VCaP (cell line): ENCODE measurements around the gene UBE2G1.
A peak's percentile ranks its signal among the peaks of the same experiment; 100 is the strongest.

ENCODE experiments used
- H3K27ac ChIP-seq: fragments of 450-650 bp; 2 replicates; pipeline ENCODE4 v1.5.1; 2017
- CTCF ChIP-seq: fragments of 450-650 bp; conservative IDR thresholded peaks from 2 replicates; pipeline ENCODE4 v1.5.1; 2017; ENCODE audit warnings: mild to moderate bottlenecking, moderate library complexity

The UBE2G1 gene

DNA sequence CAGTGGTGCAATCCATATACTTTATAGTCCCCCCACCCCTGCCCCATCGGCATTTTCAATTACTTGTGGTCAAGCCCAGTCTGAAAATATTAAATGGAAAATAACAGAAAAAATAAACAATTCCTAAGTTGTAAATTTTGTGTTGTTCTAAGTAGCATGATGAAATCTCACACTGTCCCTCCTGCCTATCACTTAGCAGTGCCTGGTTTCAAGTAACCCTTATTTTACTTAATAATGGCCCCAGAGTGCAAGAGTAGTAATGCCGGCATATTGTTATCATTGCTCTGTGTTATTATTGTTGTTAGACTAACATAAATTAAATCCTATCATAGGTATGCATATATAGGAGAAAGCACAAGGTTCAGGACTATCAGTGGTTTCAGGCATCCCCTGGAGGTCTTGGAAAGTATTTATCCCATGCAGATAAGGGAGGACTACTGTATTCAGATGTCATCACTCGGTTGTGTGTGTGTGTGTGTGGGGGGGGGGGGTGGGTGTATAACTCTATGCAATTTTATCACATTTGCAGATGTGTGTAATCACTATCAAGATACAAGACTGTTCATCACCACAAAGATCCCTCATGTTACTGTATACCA lies 9.3 kb downstream of the UBE2G1 start:
- no peak for TF ChIP-seq CTCF
- H3K27ac ChIP-seq: no peak overlapping the region

- H3K27ac ChIP-seq: no peak overlapping the region
- no peak for TF ChIP-seq CTCF
Observed at GRCh38 chr17:4354862-4355514, 11.5 kb downstream of the UBE2G1 start.

- H3K27ac ChIP-seq: no peak overlapping the region
- no peak for TF ChIP-seq CTCF
Observed at GRCh38 chr17:4354206-4354605, 12.3 kb downstream of the UBE2G1 start.

DNA sequence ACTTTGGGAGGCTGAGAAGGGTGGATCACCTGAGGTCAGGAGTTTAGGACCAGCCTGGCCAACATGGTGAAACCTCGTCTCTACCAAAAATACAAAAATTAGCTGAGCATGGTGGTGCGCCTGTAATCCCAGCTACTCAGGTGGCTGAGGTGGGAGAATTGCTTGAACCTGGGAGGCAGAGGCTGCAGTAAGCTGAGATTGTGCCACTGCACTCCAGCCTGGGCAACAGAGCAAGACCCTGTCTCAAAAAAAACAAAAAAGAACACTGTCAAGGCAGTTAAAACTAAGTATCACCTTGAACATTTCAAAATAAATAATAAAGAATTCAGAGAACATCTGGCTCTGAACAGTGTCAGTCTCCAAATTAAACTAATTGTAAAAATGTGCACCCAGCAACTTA lies 16.3 kb downstream of the UBE2G1 start:
- peak overlapping the region; percentile 24; the same call in 1 of the 2 replicates for H3K27ac ChIP-seq

DNA sequence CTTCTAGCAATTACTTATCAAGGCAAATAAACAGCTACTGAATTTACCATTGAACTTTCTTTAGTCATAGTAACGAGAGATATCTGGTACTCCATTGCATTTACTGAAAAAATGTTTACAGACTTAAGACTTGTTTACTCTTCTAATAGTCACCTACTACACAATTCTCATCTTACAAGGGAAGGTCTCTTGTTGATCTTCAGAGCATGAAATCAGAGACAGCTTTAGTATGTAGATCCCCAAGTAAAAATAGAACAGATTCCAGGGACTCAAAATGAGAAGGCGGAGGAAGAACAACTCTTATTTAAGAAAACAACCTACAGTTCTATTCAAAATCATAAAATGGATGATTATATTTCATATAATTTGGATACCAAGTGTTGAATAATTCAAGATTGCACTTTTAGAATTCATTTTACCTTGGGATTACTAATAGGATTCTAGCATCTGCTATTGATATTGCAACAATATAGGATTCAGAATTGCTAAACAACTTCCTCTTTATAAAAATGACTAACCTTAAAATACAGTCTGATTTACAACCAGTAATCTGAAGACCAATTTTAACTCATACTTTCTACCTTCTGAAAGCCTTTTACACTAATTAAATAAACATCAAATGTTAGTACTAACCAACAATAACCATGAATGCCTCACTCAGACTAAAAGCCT lies 20.8 kb downstream of the UBE2G1 start:
- no peak for TF ChIP-seq CTCF
- peak overlapping the region; percentile 69; the same call in 1 of the 2 replicates for H3K27ac ChIP-seq

DNA sequence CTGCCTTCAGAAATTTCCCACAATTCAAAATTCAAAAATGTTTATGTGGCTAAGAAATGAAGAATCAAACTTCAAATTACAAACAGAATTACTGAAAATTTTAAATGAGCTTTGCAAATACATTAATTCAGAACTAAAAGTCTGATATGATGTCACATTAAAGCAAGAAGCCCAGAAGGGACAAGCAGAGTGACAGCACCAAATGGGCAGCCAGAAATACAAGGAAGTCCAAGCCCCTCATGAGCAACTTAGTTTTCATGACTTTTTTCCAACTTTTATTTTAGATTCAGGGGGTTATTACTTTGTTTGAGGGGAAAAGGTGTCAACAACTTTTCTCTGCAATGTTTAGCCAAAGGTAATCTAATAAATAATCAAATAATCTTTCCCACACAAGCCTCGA lies 21.5 kb downstream of the UBE2G1 start:
- TF ChIP-seq CTCF: no peak
- peak overlapping the region; percentile 69 for H3K27ac ChIP-seq

DNA sequence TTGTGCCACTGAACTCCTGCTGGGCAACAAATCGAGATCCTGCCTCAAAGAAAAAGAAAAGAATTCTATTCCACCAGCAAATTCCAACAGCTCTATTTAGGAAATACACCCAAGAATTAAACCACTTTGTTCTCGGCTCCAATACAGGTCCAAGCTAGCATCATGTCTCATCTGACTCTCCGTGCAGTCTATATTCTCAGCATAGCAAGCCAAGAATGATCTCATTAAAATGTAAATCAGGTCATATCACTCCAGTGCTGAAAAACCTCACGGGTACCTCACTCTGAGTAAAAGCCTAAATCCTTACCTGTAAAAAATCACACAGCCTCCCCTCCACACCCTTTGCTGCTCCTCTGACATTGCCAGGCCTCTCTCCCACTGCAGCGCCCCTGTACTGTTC lies 23.9 kb downstream of the UBE2G1 start:
- H3K27ac ChIP-seq: peak overlapping the region; percentile 69
- no peak for TF ChIP-seq CTCF

DNA sequence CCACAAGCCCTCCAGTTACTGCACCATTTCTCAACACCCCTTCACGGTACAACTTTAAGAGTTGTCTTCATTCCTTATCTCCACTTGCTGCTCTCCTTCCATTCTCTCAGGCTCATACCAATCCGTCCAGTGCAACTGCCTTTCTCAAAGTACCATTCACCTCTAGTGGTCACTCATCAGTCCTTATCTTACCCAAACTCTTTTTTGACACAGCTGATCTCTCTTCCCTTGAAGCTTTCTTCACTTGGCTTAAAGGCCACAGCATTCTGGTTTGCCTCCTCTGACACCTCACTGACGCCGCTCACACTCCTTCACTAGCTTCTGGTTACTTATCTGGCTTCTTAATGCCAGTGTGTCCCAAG lies 24.9 kb downstream of the UBE2G1 start:
- H3K27ac ChIP-seq: peak overlapping the region; percentile 69
- no peak for TF ChIP-seq CTCF
